GM23338 (cell line): ENCODE results near the gene BMAL1. TPM values are rescaled to one million over a fixed set of nuclear protein-coding genes. Genes with fewer than 3 reads are reported as not detected.

Source experiments
- ATAC-seq: fragments of 200-7000 bp; cut with Tn5 transposase; 3 replicates; pipeline ENCODE4 v1.9.1; 2020
- DNase-seq: peaks from one replicate; pipeline ENCODE4 v3.0.0-alpha.2; 2015; ENCODE audit warnings: low spot score
- H2AFZ ChIP-seq: fragments of 200-600 bp; sonication (generic); 2 replicates; pipeline ENCODE4 v1.8.0; 2016; ENCODE audit warnings: antibody characterized with exemption, mild to moderate bottlenecking, moderate library complexity
- H3F3A ChIP-seq: fragments of 200-600 bp; sonication (generic); replicated peaks from 2 replicates; pipeline ENCODE4 v1.8.0; 2017; ENCODE audit warnings: antibody characterized with exemption, mixed run types, low read depth
- H3K27ac ChIP-seq: fragments of 200-600 bp; sonication (generic); 2 replicates; pipeline ENCODE4 v1.6.1; 2016; ENCODE audit warnings: low read depth
- H3K27me3 ChIP-seq: fragments of 200-600 bp; sonication (generic); 2 replicates; pipeline ENCODE4 v1.8.0; 2016; ENCODE audit warnings: mild to moderate bottlenecking, mixed run types, moderate library complexity; ENCODE audit not compliant: insufficient read depth
- H3K36me3 ChIP-seq: fragments of 200-600 bp; sonication (generic); 2 replicates; pipeline ENCODE4 v1.8.0; 2016; ENCODE audit warnings: mild to moderate bottlenecking; ENCODE audit not compliant: insufficient read depth
- H3K4me1 ChIP-seq: fragments of 200-600 bp; sonication (generic); 2 replicates; pipeline ENCODE4 v1.8.0; 2016; ENCODE audit warnings: mild to moderate bottlenecking, moderate library complexity; ENCODE audit not compliant: insufficient read depth
- H3K4me2 ChIP-seq: fragments of 200-600 bp; sonication (generic); 2 replicates; pipeline ENCODE4 v1.7.1; 2017; ENCODE audit warnings: mixed run types
- H3K4me3 ChIP-seq: fragments of 200-600 bp; sonication (generic); 2 replicates; pipeline ENCODE4 v1.6.1; 2016; ENCODE audit warnings: mixed run types
- H3K79me2 ChIP-seq: fragments of 200-600 bp; sonication (generic); replicated peaks from 2 replicates; pipeline ENCODE4 v1.8.0; 2017; ENCODE audit warnings: mild to moderate bottlenecking; ENCODE audit not compliant: insufficient read depth
- H3K9me2 ChIP-seq: fragments of 200-600 bp; sonication (generic); 2 replicates; pipeline ENCODE4 v1.8.0; 2017; ENCODE audit not compliant: insufficient read depth
- H4K20me1 ChIP-seq: fragments of 200-600 bp; sonication (generic); replicated peaks from 2 replicates; pipeline ENCODE4 v1.8.0; 2017; ENCODE audit warnings: mild to moderate bottlenecking; ENCODE audit not compliant: insufficient read depth
- H3K27ac Mint-ChIP-seq: 2 replicates; pipeline ENCODE4 v1.8.0; 2020; ENCODE audit warnings: inconsistent platforms, mild to moderate bottlenecking, moderate library complexity, mixed read lengths
- H3K27me3 Mint-ChIP-seq: 3 replicates; pipeline ENCODE4 v1.8.0; 2022; ENCODE audit warnings: low read depth, mild to moderate bottlenecking, moderate library complexity, mixed read lengths, inconsistent platforms; ENCODE audit not compliant: insufficient read depth, poor library complexity
- H3K36me3 Mint-ChIP-seq: 3 replicates; pipeline ENCODE4 v1.8.0; 2021; ENCODE audit warnings: low read depth, mild to moderate bottlenecking, inconsistent platforms, moderate library complexity, mixed read lengths
- H3K4me1 Mint-ChIP-seq: 3 replicates; pipeline ENCODE4 v1.8.0; 2020; ENCODE audit warnings: mild to moderate bottlenecking, inconsistent platforms, mixed read lengths
- H3K4me3 Mint-ChIP-seq: 3 replicates; pipeline ENCODE4 v1.8.0; 2021; ENCODE audit warnings: moderate library complexity, mild to moderate bottlenecking, inconsistent platforms, mixed read lengths
- H3K9me3 Mint-ChIP-seq: 3 replicates; pipeline ENCODE4 v1.8.0; 2020; ENCODE audit warnings: moderate library complexity, mild to moderate bottlenecking, inconsistent platforms, mixed read lengths
- CTCF ChIP-seq, 2 experiments: fragments of 200-600 bp in 1 of 2; sonication (generic) in 1 of 2; conservative IDR thresholded peaks; 2 replicates each; pipeline versions ENCODE4 v1.5.1 to v1.6.1; 2016 to 2017; ENCODE audit warnings: antibody characterized with exemption in 2 of 2, low read depth in 2 of 2, mild to moderate bottlenecking in 2 of 2, moderate library complexity in 1 of 2
- EZH2phosphoT487 ChIP-seq: fragments of 200-600 bp; sonication (generic); IDR thresholded peaks from one replicate; pipeline ENCODE4 v1.8.1; 2018; ENCODE audit warnings: antibody characterized with exemption; ENCODE audit not compliant: unreplicated experiment
- NANOG ChIP-seq: IDR thresholded peaks from 2 replicates; pipeline ENCODE4 v1.6.1; 2016; ENCODE audit warnings: antibody characterized with exemption, borderline replicate concordance
- STAT1 ChIP-seq: IDR thresholded peaks from one replicate; pipeline ENCODE4 v1.6.1; 2016; ENCODE audit warnings: antibody characterized with exemption; ENCODE audit not compliant: unreplicated experiment
- ZNF114 ChIP-seq: fragments of 250-450 bp; sonication (Bioruptor Pico); IDR thresholded peaks from 2 replicates; pipeline ENCODE4 v1.5.0; 2020; ENCODE audit warnings: mild to moderate bottlenecking, moderate library complexity
- ZNF331 ChIP-seq: fragments of 250-450 bp; sonication (Bioruptor Pico); IDR thresholded peaks from 2 replicates; pipeline ENCODE4 v1.5.0; 2020; ENCODE audit warnings: low read depth, mild to moderate bottlenecking, moderate library complexity
- ZNF462 ChIP-seq: fragments of 250-450 bp; sonication (Bioruptor Pico); IDR thresholded peaks from 2 replicates; pipeline ENCODE4 v1.5.0; 2020; ENCODE audit warnings: mild to moderate bottlenecking, moderate library complexity
- polyA plus RNA-seq: library from polyadenylated mRNA; unstranded; fragments of >200 nt; fragmentation: Nextera tagmentation; extraction: Ambion mirVana; gene quantifications from 2 replicates; pipeline ENCODE4 v1.2.1, GENCODE V29; 2016
- total RNA-seq: library from RNA; depleted of rRNA; stranded (reverse); fragments of >200 nt; shearing (Covaris generic); gene quantifications from 2 replicates; pipeline ENCODE4 v1.2.3, GENCODE V29; 2014

BMAL1 gene
- total and polyA plus RNA-seq, 2 experiments from 2014 or later: 5.1 to 7.2 TPM

- no peaks in the 10 kb centered on the region for H3K27me3 ChIP-seq
- H3K4me1 Mint-ChIP-seq: peaks cover 3% of the 10 kb centered on the region; the same call in 1 of the 3 replicates
Measured at GRCh38 chr11:13334034-13334786, 56.6 kb downstream of the BMAL1 start.

GRCh38 chr11:13335319-13335718 lies 57.7 kb downstream of the BMAL1 start:
- Histone ChIP-seq H3K4me3 (no peak overlapping the region), H3K9me2 (no peaks in the 10 kb centered on the region), H3K4me2 (no peak overlapping the region), H4K20me1 (no peaks in the 10 kb centered on the region), H3K27ac (no peak overlapping the region), H3K27me3 (no peaks in the 10 kb centered on the region), H3K4me1 (no peaks in the 10 kb centered on the region), H3F3A (no peaks in the 10 kb centered on the region), H2AFZ (no peak overlapping the region), H3K36me3 (no peaks in the 10 kb centered on the region), H3K79me2 (no peaks in the 10 kb centered on the region)
- H3K4me3 Mint-ChIP-seq: no peak overlapping the region
- peaks cover 5% of the 10 kb centered on the region; the same call in 2 of the 3 replicates for H3K4me1 Mint-ChIP-seq
- DNase-seq: peak; percentile 85
- H3K9me3 Mint-ChIP-seq: no peaks in the 10 kb centered on the region; the same call in 2 of the 3 replicates
- TF ChIP-seq CTCF (conservative IDR thresholded peaks at IDR 0.05; ENCODE audit: low read depth in 2 of 2): peak; percentile 91 to 93
- TF ChIP-seq ZNF114 (CRISPR knock-in tag): no peak
- no peaks in the 10 kb centered on the region for H3K36me3 Mint-ChIP-seq
- no peak overlapping the region for H3K27ac Mint-ChIP-seq
- H3K27me3 Mint-ChIP-seq: peaks cover 2% of the 10 kb centered on the region
- peak; percentile 93 for ATAC-seq

More at GRCh38 chr11:13334034-13334786, 56.6 kb downstream of the BMAL1 start:
- Histone ChIP-seq H3K4me3 (no peak overlapping the region), H3K79me2 (no peaks in the 10 kb centered on the region), H2AFZ (no peak overlapping the region), H3K4me1 (no peaks in the 10 kb centered on the region), H4K20me1 (no peaks in the 10 kb centered on the region), H3F3A (no peaks in the 10 kb centered on the region), H3K36me3 (no peaks in the 10 kb centered on the region), H3K4me2 (no peak overlapping the region), H3K9me2 (no peaks in the 10 kb centered on the region), H3K27ac (no peak overlapping the region)
- ATAC-seq (no peak), DNase-seq (no peak)
- Mint-ChIP-seq H3K36me3 (no peaks in the 10 kb centered on the region), H3K27me3 (no peaks in the 10 kb centered on the region), H3K9me3 (no peaks in the 10 kb centered on the region), H3K4me3 (no peak overlapping the region), H3K27ac (0 out of 2 replicates have a peak overlapping the region, but pooled peaks have one; percentile 52)
- TF ChIP-seq ZNF331 (CRISPR knock-in tag): no peak
- TF ChIP-seq EZH2phosphoT487: no peak

GRCh38 chr11:13336246-13336878 lies 58.8 kb downstream of the BMAL1 start:
- H3K9me3 Mint-ChIP-seq: no peaks in the 10 kb centered on the region; the same call in 2 of the 3 replicates
- Histone ChIP-seq H4K20me1 (no peaks in the 10 kb centered on the region), H3K9me2 (no peaks in the 10 kb centered on the region), H3F3A (no peaks in the 10 kb centered on the region), H2AFZ (no peak overlapping the region), H3K4me3 (no peak overlapping the region), H3K27ac (no peak overlapping the region), H3K79me2 (no peaks in the 10 kb centered on the region), H3K4me2 (no peak overlapping the region), H3K27me3 (no peaks in the 10 kb centered on the region), H3K4me1 (no peaks in the 10 kb centered on the region), H3K36me3 (no peaks in the 10 kb centered on the region)
- no peak overlapping the region for H3K27ac Mint-ChIP-seq
- no peak for ATAC-seq
- H3K4me3 Mint-ChIP-seq: no peak overlapping the region
- no peak for DNase-seq
- H3K27me3 Mint-ChIP-seq: peaks cover 2% of the 10 kb centered on the region
- no peaks in the 10 kb centered on the region for H3K36me3 Mint-ChIP-seq
- peaks cover 8% of the 10 kb centered on the region; the same call in 2 of the 3 replicates for H3K4me1 Mint-ChIP-seq
- TF ChIP-seq STAT1 (no peak), ZNF462 (no peak), NANOG (no peak)
